IPS-18c (cell line): ENCODE results near the gene GHRL.
A peak's percentile ranks its signal among the peaks of the same experiment; 100 is the strongest.

ENCODE experiments used
- H3K4me3 ChIP-seq: 2 replicates; pipeline ENCODE4 v1.7.0; 2013; ENCODE audit warnings: low read depth, mild to moderate bottlenecking, low read length, moderate library complexity; ENCODE audit not compliant: insufficient read depth
- H3K9me3 ChIP-seq: one replicate; pipeline ENCODE4 v1.6.1; 2013; ENCODE audit warnings: mild to moderate bottlenecking, low read length, moderate library complexity; ENCODE audit not compliant: control insufficient read depth, insufficient read depth

The GHRL gene

GRCh38 chr3:10331320-10331719, 38.6 kb upstream of the GHRL start:
- H3K4me3 ChIP-seq, result no peak overlapping the region

GRCh38 chr3:10330319-10330718, 37.6 kb upstream of the GHRL start:
- Histone ChIP-seq H3K4me3 (no peak overlapping the region), H3K9me3 (no peaks in the 10 kb centered on the region)

More at GRCh38 chr3:10331320-10331719, 38.6 kb upstream of the GHRL start:
- no peaks in the 10 kb centered on the region for H3K9me3 ChIP-seq

- H3K4me3 ChIP-seq, result no peak overlapping the region
These were observed 36.8 kb upstream of the GHRL start for GRCh38 chr3:10329495-10330015.

GRCh38 chr3:10328460-10329071, 35.8 kb upstream of the GHRL start:
- H3K4me3 ChIP-seq, result no peak overlapping the region
- H3K9me3 ChIP-seq, result no peaks in the 10 kb centered on the region

More at GRCh38 chr3:10329495-10330015, 36.8 kb upstream of the GHRL start:
- no peaks in the 10 kb centered on the region for H3K9me3 ChIP-seq

GRCh38 chr3:10327592-10327991, 34.8 kb upstream of the GHRL start:
- no peaks in the 10 kb centered on the region for H3K9me3 ChIP-seq
- no peak overlapping the region for H3K4me3 ChIP-seq

GRCh38 chr3:10322352-10322710, 29.6 kb upstream of the GHRL start:
- Histone ChIP-seq H3K4me3 (no peak overlapping the region), H3K9me3 (no peaks in the 10 kb centered on the region)

- Histone ChIP-seq H3K9me3 (no peaks in the 10 kb centered on the region), H3K4me3 (no peak overlapping the region)
These were observed 29.0 kb upstream of the GHRL start for GRCh38 chr3:10321630-10322351.

GRCh38 chr3:10320320-10320677, 27.6 kb upstream of the GHRL start:
- Histone ChIP-seq H3K9me3 (no peaks in the 10 kb centered on the region), H3K4me3 (peak overlapping the region; percentile 98)

- Histone ChIP-seq H3K9me3 (no peaks in the 10 kb centered on the region), H3K4me3 (peak overlapping the region; percentile 98)
These were observed 27.1 kb upstream of the GHRL start for GRCh38 chr3:10319804-10320203.

- Histone ChIP-seq H3K4me3 (no peak overlapping the region), H3K9me3 (no peaks in the 10 kb centered on the region)
These were observed 26.5 kb upstream of the GHRL start for GRCh38 chr3:10319251-10319650.

- Histone ChIP-seq H3K4me3 (no peak overlapping the region), H3K9me3 (no peaks in the 10 kb centered on the region)
These were observed 25.2 kb upstream of the GHRL start for GRCh38 chr3:10317961-10318350.

GRCh38 chr3:10317311-10317960, 24.7 kb upstream of the GHRL start:
- H3K9me3 ChIP-seq, result no peaks in the 10 kb centered on the region

GRCh38 chr3:10315771-10316344, 23.1 kb upstream of the GHRL start:
- H3K9me3 ChIP-seq, result no peaks in the 10 kb centered on the region

More at GRCh38 chr3:10317311-10317960, 24.7 kb upstream of the GHRL start:
- H3K4me3 ChIP-seq, result no peak overlapping the region

GRCh38 chr3:10315101-10315500, 22.4 kb upstream of the GHRL start:
- Histone ChIP-seq H3K4me3 (no peak overlapping the region), H3K9me3 (no peaks in the 10 kb centered on the region)

More at GRCh38 chr3:10315771-10316344, 23.1 kb upstream of the GHRL start:
- no peak overlapping the region for H3K4me3 ChIP-seq

- Histone ChIP-seq H3K9me3 (no peaks in the 10 kb centered on the region), H3K4me3 (no peak overlapping the region)
These were observed 20.1 kb upstream of the GHRL start for GRCh38 chr3:10312861-10313260.

- H3K4me3 ChIP-seq, result no peak overlapping the region
- no peaks in the 10 kb centered on the region for H3K9me3 ChIP-seq
These were observed 19.6 kb upstream of the GHRL start for GRCh38 chr3:10312391-10312790.

GRCh38 chr3:10311710-10312109, 19.0 kb upstream of the GHRL start:
- Histone ChIP-seq H3K9me3 (no peaks in the 10 kb centered on the region), H3K4me3 (no peak overlapping the region)

GRCh38 chr3:10310578-10310977, 17.8 kb upstream of the GHRL start:
- no peak overlapping the region for H3K4me3 ChIP-seq
- no peaks in the 10 kb centered on the region for H3K9me3 ChIP-seq
